Measurements from ENCODE around the gene CBX2.
A peak's percentile ranks its signal among the peaks of the same experiment; 100 is the strongest.

The CBX2 gene

GRCh38 chr17:79806863-79807720 lies 29.1 kb downstream of the CBX2 start:
- H3K4me3 ChIP-seq (ENCODE audit: insufficient read depth, low read length, poor library complexity, severe bottlenecking), result no peak overlapping the region
- H3K27me3 ChIP-seq (ENCODE audit: low read length), result no peaks in the 10 kb centered on the region
- no peaks in the 10 kb centered on the region for H3K9me3 ChIP-seq (ENCODE audit: insufficient read depth, low read length)
- no peaks in the 10 kb centered on the region for H3K9me2 ChIP-seq (replicated peaks; ENCODE audit: insufficient read depth, low read length)
- peaks cover 7% of the 10 kb centered on the region for H3F3A ChIP-seq (ENCODE audit: insufficient read depth)
- H4K20me1 ChIP-seq (ENCODE audit: low read depth, low read length), result no peaks in the 10 kb centered on the region
- H3K27ac ChIP-seq (ENCODE audit: low read depth, low read length), result no peak overlapping the region
- no peak overlapping the region for H2AFZ ChIP-seq (ENCODE audit: low read depth, low read length, severe bottlenecking)
- H3K36me3 ChIP-seq (ENCODE audit: low read length), result no peaks in the 10 kb centered on the region
- no peak overlapping the region for H3K4me2 ChIP-seq (ENCODE audit: low read depth, low read length, poor library complexity, severe bottlenecking)
- no peak overlapping the region for H3K9ac ChIP-seq (ENCODE audit: low read length)
- TF ChIP-seq CTCF (IDR thresholded peaks at IDR 0.05; ENCODE audit: insufficient read depth, low read length, poor library complexity, severe bottlenecking) (no peak), EZH2phosphoT487 (conservative IDR thresholded peaks at IDR 0.05; ENCODE audit: low read length) (no peak)
- H3K79me2 ChIP-seq (ENCODE audit: insufficient read depth, low read length), result no peaks in the 10 kb centered on the region

GRCh38 chr17:79808763-79809529 lies 31.0 kb downstream of the CBX2 start:
- Histone ChIP-seq H3K4me3 (ENCODE audit: insufficient read depth, low read length, poor library complexity, severe bottlenecking) (no peak overlapping the region), H3K9me3 (ENCODE audit: insufficient read depth, low read length) (no peaks in the 10 kb centered on the region), H3K9me2 (replicated peaks; ENCODE audit: insufficient read depth, low read length) (no peaks in the 10 kb centered on the region), H2AFZ (ENCODE audit: low read depth, low read length, severe bottlenecking) (no peak overlapping the region), H3K4me2 (ENCODE audit: low read depth, low read length, poor library complexity, severe bottlenecking) (no peak overlapping the region), H3F3A (ENCODE audit: insufficient read depth) (peaks cover 7% of the 10 kb centered on the region), H3K27ac (ENCODE audit: low read depth, low read length) (no peak overlapping the region), H3K36me3 (ENCODE audit: low read length) (no peaks in the 10 kb centered on the region), H3K79me2 (ENCODE audit: insufficient read depth, low read length) (no peaks in the 10 kb centered on the region), H3K27me3 (ENCODE audit: low read length) (no peaks in the 10 kb centered on the region), H4K20me1 (ENCODE audit: low read depth, low read length) (no peaks in the 10 kb centered on the region), H3K9ac (ENCODE audit: low read length) (no peak overlapping the region)
- peak; percentile 13 for TF ChIP-seq CTCF (IDR thresholded peaks at IDR 0.05; ENCODE audit: insufficient read depth, low read length, poor library complexity, severe bottlenecking)
- TF ChIP-seq EZH2phosphoT487 (conservative IDR thresholded peaks at IDR 0.05; ENCODE audit: low read length), result no peak

- Histone ChIP-seq H3K4me3 (ENCODE audit: insufficient read depth, low read length, poor library complexity, severe bottlenecking) (no peak overlapping the region), H3K9me2 (replicated peaks; ENCODE audit: insufficient read depth, low read length) (no peaks in the 10 kb centered on the region), H4K20me1 (ENCODE audit: low read depth, low read length) (no peaks in the 10 kb centered on the region), H3K4me2 (ENCODE audit: low read depth, low read length, poor library complexity, severe bottlenecking) (peak overlapping the region; percentile 28), H3F3A (ENCODE audit: insufficient read depth) (peaks cover 4% of the 10 kb centered on the region), H3K9me3 (ENCODE audit: insufficient read depth, low read length) (no peaks in the 10 kb centered on the region), H3K9ac (ENCODE audit: low read length) (no peak overlapping the region), H2AFZ (ENCODE audit: low read depth, low read length, severe bottlenecking) (no peak overlapping the region), H3K36me3 (ENCODE audit: low read length) (no peaks in the 10 kb centered on the region), H3K27ac (ENCODE audit: low read depth, low read length) (no peak overlapping the region), H3K27me3 (ENCODE audit: low read length) (no peaks in the 10 kb centered on the region), H3K79me2 (ENCODE audit: insufficient read depth, low read length) (no peaks in the 10 kb centered on the region)
- no peak for TF ChIP-seq EZH2phosphoT487 (conservative IDR thresholded peaks at IDR 0.05; ENCODE audit: low read length)
- no peak for TF ChIP-seq CTCF (IDR thresholded peaks at IDR 0.05; ENCODE audit: insufficient read depth, low read length, poor library complexity, severe bottlenecking)
These were observed 31.7 kb downstream of the CBX2 start for GRCh38 chr17:79809530-79810129.

Data from SU-DHL-6 (cell line).